CD4-positive, alpha-beta memory T cell (primary cell): Measurements from ENCODE around the gene MRPS17. TPM values are rescaled to one million over a fixed set of nuclear protein-coding genes. Genes with fewer than 3 reads are reported as not detected.

Source experiments
- CTCF ChIA-PET: fragments of 350-600 bp; sonication (Branson Sonifier 250); formaldehyde crosslinking; loops from one replicate; lab custom pipeline; 2021; ENCODE audit warnings: inconsistent platforms; ENCODE audit not compliant: partially characterized antibody; lab: Charles Lee
- POLR2A ChIA-PET: fragments of 350-600 bp; sonication (Branson Sonifier 250); formaldehyde crosslinking; loops from one replicate; lab custom pipeline; 2021; ENCODE audit not compliant: partially characterized antibody; lab: Charles Lee
- DNase-seq, 5 donors: peaks; one replicate each; pipeline versions ENCODE4 v3.0.0 to v3.0.0-alpha.2; 2020 to 2022; ENCODE audit warnings: mixed read lengths in 1 of 5
- H3K27ac ChIP-seq: one replicate; pipeline ENCODE4 v1.7.0; 2013; ENCODE audit warnings: low read depth, low read length
- H3K27me3 ChIP-seq: 2 replicates; pipeline ENCODE4 v1.7.0; 2013; ENCODE audit warnings: mild to moderate bottlenecking, low read length, moderate library complexity; ENCODE audit not compliant: insufficient read depth
- H3K36me3 ChIP-seq: 2 replicates; pipeline ENCODE4 v1.7.0; 2013; ENCODE audit warnings: mild to moderate bottlenecking, low read length, moderate library complexity; ENCODE audit not compliant: insufficient read depth
- H3K4me1 ChIP-seq: 2 replicates; pipeline ENCODE4 v1.7.0; 2013; ENCODE audit warnings: mild to moderate bottlenecking, low read length, moderate library complexity; ENCODE audit not compliant: insufficient read depth
- H3K4me3 ChIP-seq, 2 donors: one replicate each; pipeline ENCODE4 v1.7.0; 2013; ENCODE audit warnings: low read length in 2 of 2, mild to moderate bottlenecking in 1 of 2
- H3K9me3 ChIP-seq, 2 donors: one replicate each; pipeline ENCODE4 v1.7.0; 2013; ENCODE audit warnings: low read length in 2 of 2, control low read depth in 1 of 2; ENCODE audit not compliant: control insufficient read depth in 1 of 2
- H3K27ac Mint-ChIP-seq, 7 donors: one replicate each; pipeline ENCODE4 v1.8.0; 2020 to 2021; ENCODE audit warnings: mixed read lengths in 7 of 7, mild to moderate bottlenecking in 6 of 7, inconsistent platforms in 3 of 7, moderate library complexity in 3 of 7
- H3K27me3 Mint-ChIP-seq, 2 donors: one replicate each; pipeline ENCODE4 v1.8.0; 2020 to 2021; ENCODE audit warnings: mixed read lengths in 2 of 2
- H3K36me3 Mint-ChIP-seq, 2 donors: one replicate each; pipeline ENCODE4 v1.8.0; 2020 to 2021; ENCODE audit warnings: mixed read lengths in 2 of 2, inconsistent platforms in 1 of 2, mild to moderate bottlenecking in 1 of 2
- H3K4me1 Mint-ChIP-seq, 4 donors: one replicate each; pipeline ENCODE4 v1.8.0; 2020 to 2021; ENCODE audit warnings: mixed read lengths in 4 of 4, mild to moderate bottlenecking in 1 of 4
- H3K4me3 Mint-ChIP-seq, 8 donors: one replicate each; pipeline ENCODE4 v1.8.0; 2020 to 2021; ENCODE audit warnings: mixed read lengths in 8 of 8, mild to moderate bottlenecking in 7 of 8, moderate library complexity in 6 of 8, inconsistent platforms in 3 of 8
- H3K9me3 Mint-ChIP-seq, 8 donors: one replicate each; pipeline ENCODE4 v1.8.0; 2020 to 2021; ENCODE audit warnings: mixed read lengths in 8 of 8, mild to moderate bottlenecking in 5 of 8, inconsistent platforms in 3 of 8, moderate library complexity in 1 of 8
- intact Hi-C: fragments of 100-400 bp; cut with micrococcal nuclease; formaldehyde crosslinking; loops from one replicate; pipeline ENCODE4 v1.15.1; 2023
- polyA plus RNA-seq, 2 donors: library from polyadenylated mRNA; unstranded; fragments of 300-500 nt; fragmentation: Illumina TruSeq; gene quantifications; one replicate each; pipeline ENCODE4 v1.2.3, GENCODE V29; 2021
- total RNA-seq, 2 experiments: library from RNA; stranded (reverse); gene quantifications; one replicate each; pipeline ENCODE4 v1.2.3, GENCODE V29; 2021

MRPS17 gene
- total and polyA plus RNA-seq, 4 experiments from 2014 or later: 11.5 to 17.8 (median 14.1) TPM

DNA sequence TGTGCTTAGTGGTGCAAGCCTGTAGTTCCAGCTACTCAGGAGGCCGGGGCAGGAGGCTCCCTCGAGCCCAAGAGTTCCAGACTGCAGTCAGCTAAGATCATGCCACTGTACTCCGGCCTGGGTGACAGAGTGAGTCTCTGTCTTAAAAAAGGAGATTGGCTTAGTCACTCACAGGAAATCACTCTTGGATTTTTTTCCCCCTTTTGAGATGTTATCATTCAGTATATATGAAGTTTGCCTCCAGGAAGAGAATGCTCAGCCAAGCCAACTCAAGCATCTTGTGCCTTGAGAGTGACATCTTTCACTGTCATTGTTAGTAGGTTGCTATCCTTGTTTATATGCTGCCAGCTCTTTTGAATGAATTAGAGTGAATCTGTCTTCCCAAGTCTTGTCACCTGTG, 40.7 kb downstream of the MRPS17 start:
- H3K4me1 Mint-ChIP-seq: no peaks in the 10 kb centered on the region
- peaks cover 30 to 67% of the 10 kb centered on the region in 2 donors for H3K36me3 Mint-ChIP-seq

DNA sequence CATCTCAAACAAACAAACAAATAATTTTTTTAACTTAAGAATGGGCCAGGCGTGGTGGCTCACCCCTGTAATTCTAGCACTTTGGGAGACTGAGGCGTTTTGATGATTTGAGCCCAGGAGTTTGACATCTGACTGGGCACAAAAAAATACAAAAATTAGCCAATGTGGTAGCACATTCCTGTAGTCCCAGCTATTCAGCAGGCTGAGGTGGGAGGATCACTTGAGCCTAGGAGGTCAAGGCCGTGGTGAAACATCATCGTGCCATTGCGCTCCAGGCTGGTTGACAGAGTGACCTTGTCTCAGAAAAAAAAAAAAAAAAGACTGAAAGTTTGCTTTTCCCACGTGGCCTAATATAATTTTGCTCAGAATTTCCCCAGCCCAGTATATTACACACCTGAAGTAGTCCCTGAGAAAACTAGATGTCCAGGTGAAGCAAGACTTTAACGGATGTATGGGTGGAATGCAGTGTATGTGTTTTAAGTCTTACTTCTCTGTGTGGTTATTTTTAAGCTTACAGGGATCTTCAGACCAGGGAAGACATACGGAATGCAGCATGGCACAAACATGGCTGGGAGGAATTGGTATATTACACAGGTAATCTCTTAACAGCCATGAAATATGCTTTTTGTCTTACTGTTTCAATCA, 45.3 kb downstream of the MRPS17 start:
- Mint-ChIP-seq H3K4me3 (no peak overlapping the region), H3K27me3 (no peaks in the 10 kb centered on the region), H3K36me3 (peaks cover 35 to 58% of the 10 kb centered on the region in 2 donors), H3K27ac (peak overlapping the region in 3 of 7 donors; percentile 4 to 66 (median 53)), H3K9me3 (no peaks in the 10 kb centered on the region), H3K4me1 (peaks cover 0 to 4% (median 1%) of the 10 kb centered on the region in 4 donors)
- Histone ChIP-seq H3K27ac (no peak overlapping the region), H3K36me3 (peaks cover 25% of the 10 kb centered on the region), H3K9me3 (no peaks in the 10 kb centered on the region), H3K27me3 (no peaks in the 10 kb centered on the region), H3K4me1 (no peaks in the 10 kb centered on the region), H3K4me3 (no peak overlapping the region)
- ChIA-PET CTCF (interaction anchor here (1.3 kb wide), 1 partner anchor 76 kb away, joined by 4 read pairs; no protein-coding TSS in a partner anchor), POLR2A (no interaction called here)
- intact Hi-C loops: no loop called here
- DNase-seq: no peak

More for the DNA sequence above, 40.7 kb downstream of the MRPS17 start:
- intact Hi-C loops: no loop called here
- ChIA-PET CTCF (interaction anchor here (1.1 kb wide), 1 partner anchor 16 kb away, joined by 3 read pairs; no protein-coding TSS in a partner anchor), POLR2A (no interaction called here)
- Mint-ChIP-seq H3K27me3 (no peaks in the 10 kb centered on the region), H3K4me3 (no peak overlapping the region), H3K9me3 (no peaks in the 10 kb centered on the region), H3K27ac (peak overlapping the region in 1 of 7 donors; percentile 34)
- Histone ChIP-seq H3K36me3 (peaks cover 26% of the 10 kb centered on the region), H3K9me3 (no peaks in the 10 kb centered on the region), H3K4me1 (no peaks in the 10 kb centered on the region), H3K27me3 (no peaks in the 10 kb centered on the region), H3K4me3 (no peak overlapping the region), H3K27ac (no peak overlapping the region)
- no peak for DNase-seq

DNA sequence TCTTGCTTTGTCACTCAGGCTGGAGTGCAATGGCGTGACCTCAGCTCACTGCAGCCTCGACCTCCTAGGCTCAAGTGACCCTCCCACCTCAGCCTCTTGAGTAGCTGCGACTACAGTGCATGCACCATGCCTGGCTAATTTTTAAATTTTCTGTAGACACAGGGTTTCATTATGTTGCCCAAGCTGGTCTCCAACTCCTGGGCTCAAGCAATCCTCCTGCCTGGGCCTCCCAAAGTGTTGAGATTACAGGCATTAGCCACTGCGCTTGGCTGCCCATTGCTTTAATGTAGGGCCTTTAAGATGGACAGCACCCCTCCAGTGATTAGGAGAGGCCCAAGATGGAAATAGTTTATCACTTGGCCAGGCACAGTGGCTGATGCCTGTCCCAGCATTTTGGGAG, 52.1 kb downstream of the MRPS17 start:
- intact Hi-C loops: no loop called here
- POLR2A ChIA-PET: no interaction called here
- Histone ChIP-seq H3K9me3 (no peaks in the 10 kb centered on the region), H3K4me3 (no peak overlapping the region), H3K4me1 (no peaks in the 10 kb centered on the region), H3K27ac (no peak overlapping the region), H3K27me3 (no peaks in the 10 kb centered on the region), H3K36me3 (no peaks in the 10 kb centered on the region)
- H3K9me3 Mint-ChIP-seq: no peaks in the 10 kb centered on the region
- peaks cover 11 to 12% of the 10 kb centered on the region in 2 donors for H3K36me3 Mint-ChIP-seq
- CTCF ChIA-PET: interaction anchor here (0.9 to 14.6 kb wide), 7 partner anchors 9 to 363 kb away, joined by 3 to 240 read pairs (median 5); no protein-coding TSS in a partner anchor
- no peak for DNase-seq
- no peaks in the 10 kb centered on the region for H3K27me3 Mint-ChIP-seq
- peak overlapping the region in 1 of 7 donors; percentile 70 for H3K27ac Mint-ChIP-seq
- peaks cover 0 to 4% (median 1%) of the 10 kb centered on the region in 4 donors for H3K4me1 Mint-ChIP-seq
- no peak overlapping the region for H3K4me3 Mint-ChIP-seq

Other genes with a start within 250 kb of the MRPS17 start
- gene SEPTIN14, start 89.1 kb upstream of the MRPS17 start, total RNA-seq: not detected
- gene SEPTIN14, start 89.1 kb upstream of the MRPS17 start, polyA plus RNA-seq: not detected
- gene ZNF713, start 64.4 kb upstream of the MRPS17 start, total RNA-seq: 1 to 10 TPM; 2.8 to 4.7 TPM
- under 1 TPM; 0.18 to 0.85 TPM for gene ZNF713, start 64.4 kb upstream of the MRPS17 start, polyA plus RNA-seq
- gene NIPSNAP2, start 12.7 kb downstream of the MRPS17 start, total RNA-seq: 10 to 100 TPM; 29.0 to 33.3 TPM
- gene NIPSNAP2, start 12.7 kb downstream of the MRPS17 start, polyA plus RNA-seq: 10 to 100 TPM; 43.0 to 94.3 TPM
- 1 to 10 TPM; 4.3 to 8.0 TPM for gene PSPH, start 99.6 kb downstream of the MRPS17 start, total RNA-seq
- 1 to 10 TPM; 2.1 to 4.1 TPM for gene PSPH, start 99.6 kb downstream of the MRPS17 start, polyA plus RNA-seq
- 10 to 100 TPM; 72.9 to 78.2 TPM for gene CCT6A, start 99.9 kb downstream of the MRPS17 start, total RNA-seq
- gene CCT6A, start 99.9 kb downstream of the MRPS17 start, polyA plus RNA-seq: 100 to 1,000 TPM in 1 of 2 donors, 10 to 100 TPM in 1; 94.7 to 113 TPM
- 100 to 1,000 TPM; 172 to 177 TPM for gene SUMF2, start 112.4 kb downstream of the MRPS17 start, total RNA-seq
- gene SUMF2, start 112.4 kb downstream of the MRPS17 start, polyA plus RNA-seq: 100 to 1,000 TPM in 1 of 2 donors, 10 to 100 TPM in 1; 79.9 to 157 TPM
- 1 to 10 TPM; 2.9 to 3.7 TPM for gene PHKG1, start 141.1 kb downstream of the MRPS17 start, total RNA-seq
- under 1 TPM in 1 of 2 donors, not detected in 1; 0.53 TPM for gene PHKG1, start 141.1 kb downstream of the MRPS17 start, polyA plus RNA-seq
- gene CHCHD2, start 154.6 kb downstream of the MRPS17 start, total RNA-seq: 100 to 1,000 TPM; 147 to 156 TPM
- 100 to 1,000 TPM; 504 to 526 TPM for gene CHCHD2, start 154.6 kb downstream of the MRPS17 start, polyA plus RNA-seq
- gene NUPR2, start 164.5 kb downstream of the MRPS17 start, total RNA-seq: 1 to 10 TPM in 1 of 2 experiments, not detected in 1; 1.2 TPM
- gene NUPR2, start 164.5 kb downstream of the MRPS17 start, polyA plus RNA-seq: 1 to 10 TPM; 1.3 to 1.5 TPM